ENCODE measurements around the gene PAK1.

PAK1 gene

DNA sequence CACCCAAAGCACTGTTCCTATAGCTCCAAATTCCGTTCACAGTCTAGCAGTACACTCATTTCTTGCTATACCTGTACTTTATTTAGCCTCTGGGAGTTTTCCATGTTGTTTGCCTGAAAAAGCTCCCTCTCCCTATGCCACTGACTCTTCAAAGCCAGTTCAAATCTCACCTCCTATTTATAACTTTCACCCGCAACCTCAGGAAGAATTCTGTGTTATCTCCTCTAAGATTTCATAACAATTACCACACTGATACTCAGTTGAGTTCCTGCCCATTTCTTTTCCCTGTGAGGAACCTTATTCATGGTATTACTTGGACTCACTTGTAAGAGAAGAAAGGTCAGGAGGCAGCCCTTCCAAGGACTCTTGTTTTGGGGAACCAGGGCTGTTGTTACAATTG is 197.6 kb downstream of the PAK1 start:
- no peak overlapping the region for H3K4me3 ChIP-seq (replicated peaks in 1 of 2; ENCODE audit: low read depth in 2 of 2, low read length in 2 of 2)
- TF ChIP-seq, protein P1, sequence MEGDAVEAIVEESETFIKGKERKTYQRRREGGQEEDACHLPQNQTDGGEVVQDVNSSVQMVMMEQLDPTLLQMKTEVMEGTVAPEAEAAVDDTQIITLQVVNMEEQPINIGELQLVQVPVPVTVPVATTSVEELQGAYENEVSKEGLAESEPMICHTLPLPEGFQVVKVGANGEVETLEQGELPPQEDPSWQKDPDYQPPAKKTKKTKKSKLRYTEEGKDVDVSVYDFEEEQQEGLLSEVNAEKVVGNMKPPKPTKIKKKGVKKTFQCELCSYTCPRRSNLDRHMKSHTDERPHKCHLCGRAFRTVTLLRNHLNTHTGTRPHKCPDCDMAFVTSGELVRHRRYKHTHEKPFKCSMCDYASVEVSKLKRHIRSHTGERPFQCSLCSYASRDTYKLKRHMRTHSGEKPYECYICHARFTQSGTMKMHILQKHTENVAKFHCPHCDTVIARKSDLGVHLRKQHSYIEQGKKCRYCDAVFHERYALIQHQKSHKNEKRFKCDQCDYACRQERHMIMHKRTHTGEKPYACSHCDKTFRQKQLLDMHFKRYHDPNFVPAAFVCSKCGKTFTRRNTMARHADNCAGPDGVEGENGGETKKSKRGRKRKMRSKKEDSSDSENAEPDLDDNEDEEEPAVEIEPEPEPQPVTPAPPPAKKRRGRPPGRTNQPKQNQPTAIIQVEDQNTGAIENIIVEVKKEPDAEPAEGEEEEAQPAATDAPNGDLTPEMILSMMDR (IDR thresholded peaks at IDR 0.05; ENCODE audit: low read depth, low read length), result no peak
- DNase-seq (ENCODE audit: low read depth in 2 of 2), result peak in 1 of 2 donors; percentile 22

Data from cardiac fibroblast (primary cell).